Astrocyte of the cerebellum (primary cell): ENCODE data around the gene NPTN.

ENCODE experiments used
- DNase-seq: peaks from one replicate; pipeline ENCODE4 v3.0.0-alpha.2; 2011; ENCODE audit warnings: low read depth
- H3K4me3 ChIP-seq: 2 replicates; pipeline ENCODE4 v1.5.1; 2011; ENCODE audit warnings: mild to moderate bottlenecking, low read depth, low read length, moderate library complexity
- in situ Hi-C: cut with HindIII; loops from 2 replicates; pipeline ENCODE4 v1.10.0; 2017; ENCODE audit warnings: low sequenced_read_pairs
- TF ChIP-seq, protein P1 (sequence below): IDR thresholded peaks from 2 replicates; pipeline ENCODE4 v1.5.1; 2012; ENCODE audit warnings: low read length, low read depth, moderate library complexity, mild to moderate bottlenecking; ENCODE audit errors: missing control alignments

The NPTN gene

DNA sequence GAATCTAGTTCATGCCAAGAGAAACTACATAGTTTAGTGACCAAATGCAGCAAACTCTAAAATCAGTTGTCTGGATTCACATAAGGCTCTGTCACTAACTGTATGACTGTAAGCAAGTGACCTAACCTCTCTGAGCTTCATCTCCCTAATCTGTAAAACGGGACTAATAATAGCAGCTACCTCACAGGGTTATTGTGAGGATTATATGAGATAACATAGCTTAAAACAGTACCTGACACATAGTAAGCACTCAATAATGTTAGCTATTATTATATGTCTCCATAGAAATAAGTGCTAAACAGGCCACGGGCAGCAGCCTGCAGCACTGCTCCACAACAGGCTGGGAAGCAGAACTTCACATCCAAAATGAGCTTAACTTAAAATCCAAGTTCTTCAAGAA, 30.2 kb downstream of the NPTN start:
- no peak for DNase-seq
- no peak overlapping the region for H3K4me3 ChIP-seq
- TF ChIP-seq, protein P1, sequence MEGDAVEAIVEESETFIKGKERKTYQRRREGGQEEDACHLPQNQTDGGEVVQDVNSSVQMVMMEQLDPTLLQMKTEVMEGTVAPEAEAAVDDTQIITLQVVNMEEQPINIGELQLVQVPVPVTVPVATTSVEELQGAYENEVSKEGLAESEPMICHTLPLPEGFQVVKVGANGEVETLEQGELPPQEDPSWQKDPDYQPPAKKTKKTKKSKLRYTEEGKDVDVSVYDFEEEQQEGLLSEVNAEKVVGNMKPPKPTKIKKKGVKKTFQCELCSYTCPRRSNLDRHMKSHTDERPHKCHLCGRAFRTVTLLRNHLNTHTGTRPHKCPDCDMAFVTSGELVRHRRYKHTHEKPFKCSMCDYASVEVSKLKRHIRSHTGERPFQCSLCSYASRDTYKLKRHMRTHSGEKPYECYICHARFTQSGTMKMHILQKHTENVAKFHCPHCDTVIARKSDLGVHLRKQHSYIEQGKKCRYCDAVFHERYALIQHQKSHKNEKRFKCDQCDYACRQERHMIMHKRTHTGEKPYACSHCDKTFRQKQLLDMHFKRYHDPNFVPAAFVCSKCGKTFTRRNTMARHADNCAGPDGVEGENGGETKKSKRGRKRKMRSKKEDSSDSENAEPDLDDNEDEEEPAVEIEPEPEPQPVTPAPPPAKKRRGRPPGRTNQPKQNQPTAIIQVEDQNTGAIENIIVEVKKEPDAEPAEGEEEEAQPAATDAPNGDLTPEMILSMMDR: no peak
- in situ Hi-C loops: no loop called here

DNA sequence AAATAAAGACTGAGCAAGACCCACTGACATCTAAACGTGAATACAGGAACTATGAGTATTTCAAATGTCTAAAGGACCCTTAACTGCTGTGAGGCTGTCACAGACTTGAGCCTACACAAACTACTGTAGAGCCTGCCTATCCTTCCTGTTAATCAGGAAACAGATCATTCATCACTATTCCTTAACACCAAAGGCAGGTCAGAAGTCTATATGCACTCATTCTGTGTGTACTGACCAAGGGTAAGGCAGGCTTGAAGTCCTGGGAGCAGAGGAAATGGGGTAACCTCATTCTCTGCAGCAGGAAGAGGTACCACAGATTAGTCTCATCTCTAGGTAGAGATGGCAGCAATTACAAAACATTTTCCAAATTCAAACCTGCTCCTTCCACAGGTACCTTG, 30.7 kb downstream of the NPTN start:
- no peak for DNase-seq
- TF ChIP-seq, protein P1: no peak
- in situ Hi-C loops: no loop called here
- no peak overlapping the region for H3K4me3 ChIP-seq

DNA sequence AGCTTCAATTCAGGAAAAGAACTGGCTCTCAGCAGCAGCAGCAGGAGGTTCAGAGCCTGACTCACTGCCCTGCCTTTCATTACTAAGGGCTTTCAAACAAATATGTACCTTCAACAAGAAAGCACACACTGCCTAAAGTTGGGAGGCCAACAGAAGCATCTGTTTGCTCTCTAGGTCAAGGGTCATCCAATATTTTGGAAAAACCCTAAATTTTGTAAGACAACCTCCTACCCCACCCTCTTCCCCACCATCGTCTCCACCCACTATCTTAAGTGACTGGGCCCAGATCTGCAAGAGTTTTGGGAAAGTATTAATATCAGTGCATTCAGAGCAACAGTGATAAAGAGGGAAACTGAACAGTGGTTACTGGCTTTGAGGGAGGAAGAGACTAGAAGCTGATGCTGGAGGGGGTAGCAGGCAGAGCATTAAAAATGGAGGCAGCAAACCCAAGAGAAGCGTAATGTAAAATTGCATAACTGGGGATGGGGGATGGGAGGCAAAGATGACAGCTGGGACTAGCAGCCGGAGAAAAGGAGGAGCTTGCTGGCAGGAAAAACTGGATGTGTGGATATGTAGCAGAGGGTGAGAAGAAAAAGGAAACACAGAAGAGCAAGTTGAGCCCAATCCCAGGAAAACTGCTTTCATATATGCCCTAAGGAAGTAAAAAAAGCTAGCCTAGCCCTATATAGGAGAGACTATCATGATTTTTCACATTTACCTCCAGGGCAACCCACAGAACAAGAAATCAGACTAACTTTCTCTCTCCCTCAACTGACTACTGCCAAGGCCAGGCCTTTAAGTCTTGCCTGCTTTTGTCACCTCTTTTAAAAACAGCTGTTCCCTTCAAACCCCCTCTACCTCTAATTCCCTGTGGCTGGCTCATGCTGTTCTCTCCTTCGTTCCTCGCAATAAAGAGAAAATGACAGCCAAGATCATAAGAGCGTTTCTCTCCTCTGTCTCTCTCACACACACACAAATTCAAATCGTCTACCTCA, 31.4 kb downstream of the NPTN start:
- H3K4me3 ChIP-seq: no peak overlapping the region
- in situ Hi-C loops: no loop called here
- peak; percentile 19 for DNase-seq
- TF ChIP-seq, protein P1: no peak

DNA sequence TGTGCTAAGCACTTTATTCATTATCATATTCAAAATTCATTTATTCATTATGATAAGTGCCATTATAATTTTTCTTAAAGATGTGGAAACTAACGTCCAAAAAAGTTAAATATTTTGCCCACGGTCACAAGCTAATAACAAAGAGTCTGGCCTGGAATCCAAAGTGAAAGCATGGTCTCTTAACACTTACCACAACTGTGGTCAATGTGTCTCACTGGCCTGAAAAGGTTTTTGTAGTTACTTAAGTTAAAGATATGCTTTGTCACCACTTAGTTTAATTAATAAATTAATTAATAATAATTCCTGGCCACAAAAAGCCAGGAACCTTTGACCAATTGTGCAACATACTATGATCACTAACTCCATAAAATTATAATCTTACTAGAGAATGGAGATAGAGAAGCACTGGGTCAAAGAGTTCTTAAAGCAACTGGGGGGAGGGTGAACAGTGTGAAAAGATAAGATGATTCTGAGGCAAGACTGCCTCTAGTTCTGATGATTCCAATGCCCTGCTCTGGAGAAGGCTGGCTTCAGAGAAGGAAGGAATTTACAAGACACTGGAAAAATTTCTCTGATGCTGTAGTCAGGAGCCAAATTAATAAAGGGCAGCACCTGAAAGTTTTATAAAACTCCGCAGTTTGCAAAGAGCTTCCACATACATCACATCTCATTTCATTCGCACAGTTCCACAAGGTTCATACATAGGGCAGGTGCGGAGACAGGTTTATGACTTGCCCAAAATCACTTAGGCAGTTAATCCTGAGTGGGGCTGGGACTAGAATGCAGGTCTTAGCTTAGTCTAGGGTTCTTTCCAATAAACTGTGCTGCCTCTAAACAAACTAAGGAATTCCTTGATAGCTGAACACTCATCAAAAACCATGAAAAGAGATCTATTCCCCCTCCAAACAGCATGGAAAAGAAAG, 32.5 kb downstream of the NPTN start:
- TF ChIP-seq, protein P1: no peak
- no peak overlapping the region for H3K4me3 ChIP-seq
- no peak for DNase-seq
- in situ Hi-C loops: no loop called here

DNA sequence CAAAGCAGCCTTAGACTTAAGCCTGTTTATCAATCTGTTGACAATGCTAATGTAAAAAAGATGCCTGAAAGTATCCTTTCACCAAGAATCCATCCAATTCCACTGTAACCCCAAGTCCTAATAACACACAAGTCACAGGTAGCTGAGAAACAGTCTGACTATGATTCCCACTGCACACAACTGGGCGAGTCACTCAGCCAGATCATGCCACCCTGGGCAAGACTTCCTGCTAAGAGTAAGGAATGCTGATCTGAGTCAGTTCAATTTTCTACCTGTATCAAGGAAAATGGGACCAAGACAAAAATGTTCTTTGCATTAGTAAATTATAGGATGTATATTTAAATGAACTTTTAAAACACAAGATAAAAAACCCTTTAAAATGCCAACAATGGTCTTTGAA, 33.3 kb downstream of the NPTN start:
- TF ChIP-seq, protein P1: no peak
- no peak for DNase-seq
- in situ Hi-C loops: no loop called here
- H3K4me3 ChIP-seq: no peak overlapping the region

DNA sequence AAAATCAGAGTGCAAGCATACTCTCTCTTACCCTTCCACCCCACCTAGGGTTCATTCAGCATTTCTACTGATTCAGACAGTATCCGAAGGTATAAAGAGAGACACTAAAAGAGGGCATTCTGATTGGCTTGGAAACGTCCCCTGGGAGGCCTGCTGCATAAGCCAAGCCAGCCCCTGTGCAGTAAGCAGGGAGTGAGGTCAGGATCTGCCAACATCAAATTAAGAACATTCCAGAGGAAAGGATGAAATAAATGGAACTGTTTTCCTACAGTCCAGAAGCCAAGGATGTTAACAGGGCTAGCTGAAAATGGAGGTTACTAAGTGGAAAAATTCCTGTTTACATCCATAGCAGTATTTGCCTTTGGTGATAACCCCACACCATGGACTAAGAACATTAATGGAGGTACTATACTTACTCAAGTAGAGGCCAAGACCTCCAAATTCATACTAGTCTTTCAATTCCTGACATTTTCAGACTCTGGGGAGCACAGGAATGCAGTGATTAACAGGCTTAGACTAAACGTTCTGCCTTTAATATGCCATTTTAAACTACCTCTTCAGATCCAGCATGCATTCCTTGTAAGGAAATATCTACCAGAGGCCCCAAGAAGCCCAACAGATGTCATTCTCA, 34.5 kb downstream of the NPTN start:
- TF ChIP-seq, protein P1: no peak
- in situ Hi-C loops: no loop called here
- H3K4me3 ChIP-seq: no peak overlapping the region
- no peak for DNase-seq
